A172 (cell line): Measurements from ENCODE around the gene FAM163A. TPM values are rescaled to one million over a fixed set of nuclear protein-coding genes. Genes with fewer than 3 reads are reported as not detected.
"Not testable (repeated sequence)": the region's sequence is repeated elsewhere in the genome, so short reads cannot be mapped to it uniquely, and the experiment has no call there.

Experiments used
- DNase-seq: peaks from one replicate; pipeline ENCODE4 v3.0.0-alpha.2; 2015; ENCODE audit warnings: low spot score
- total RNA-seq: library from RNA; depleted of rRNA; stranded (reverse); fragments of >200 nt; shearing (Covaris generic); gene quantifications from 2 replicates; pipeline ENCODE4 v1.2.3, GENCODE V29; 2014; rRNA removed

Gene FAM163A
- total RNA-seq, 1 experiment from 2014 or later, result 0.10 TPM

DNA sequence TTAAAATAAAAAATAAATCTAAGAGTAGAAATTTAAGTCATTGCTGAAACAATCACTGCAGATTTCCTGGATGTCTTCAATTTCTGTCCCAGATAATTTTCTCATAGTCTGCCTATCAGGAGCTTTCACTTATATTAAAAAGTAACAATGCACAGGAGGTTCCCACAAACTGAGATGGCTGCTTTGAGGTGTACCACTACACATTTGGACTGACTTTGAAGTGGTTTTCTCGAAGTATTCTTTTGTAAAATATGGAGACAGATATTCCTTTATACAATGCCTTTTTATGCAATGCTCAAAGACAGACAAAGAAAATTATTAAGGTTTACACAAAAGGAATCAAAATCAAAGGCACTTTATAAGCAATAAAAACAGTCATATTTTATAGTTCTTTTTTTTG lies 110.0 kb downstream of the FAM163A start:
- DNase-seq, result no peak

DNA sequence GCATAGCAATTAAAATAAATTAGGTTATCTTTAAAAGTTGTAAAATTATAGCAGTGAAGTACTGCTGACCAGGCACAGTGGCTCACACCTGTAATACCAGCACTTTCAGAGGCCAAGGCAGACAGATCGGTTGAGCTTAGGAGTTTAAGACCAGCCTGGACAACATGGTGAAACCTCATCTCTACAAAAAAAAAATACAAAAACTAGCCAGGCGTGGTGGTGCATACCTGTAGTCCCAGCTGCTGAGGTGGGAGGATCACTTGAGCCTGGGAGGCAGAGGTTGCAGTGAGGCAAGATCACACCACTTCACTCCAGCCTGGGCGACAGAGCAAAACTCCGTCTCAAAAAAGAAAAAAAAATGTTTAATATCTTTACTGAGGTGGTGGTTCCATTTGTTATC lies 112.7 kb downstream of the FAM163A start:
- DNase-seq, result not testable (repeated sequence)

DNA sequence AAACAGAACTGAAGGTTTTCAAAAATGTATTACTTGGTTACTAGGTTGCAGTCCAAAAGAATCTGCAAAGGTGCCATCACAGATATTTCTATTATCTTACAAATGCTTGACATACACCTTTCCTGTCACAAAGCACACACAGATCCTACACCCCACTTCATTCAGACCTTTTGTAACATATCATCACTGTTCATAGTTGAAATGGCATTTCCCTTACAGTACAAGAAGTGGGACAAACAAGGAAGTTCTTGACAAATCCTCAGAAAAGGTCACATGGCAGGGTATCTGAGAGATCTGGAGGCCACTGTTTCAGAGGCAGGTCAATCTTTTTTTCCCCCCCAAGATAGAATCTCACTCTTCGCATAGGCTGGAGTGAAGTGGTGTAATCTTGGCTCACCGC lies 113.2 kb downstream of the FAM163A start:
- DNase-seq, result no peak

DNA sequence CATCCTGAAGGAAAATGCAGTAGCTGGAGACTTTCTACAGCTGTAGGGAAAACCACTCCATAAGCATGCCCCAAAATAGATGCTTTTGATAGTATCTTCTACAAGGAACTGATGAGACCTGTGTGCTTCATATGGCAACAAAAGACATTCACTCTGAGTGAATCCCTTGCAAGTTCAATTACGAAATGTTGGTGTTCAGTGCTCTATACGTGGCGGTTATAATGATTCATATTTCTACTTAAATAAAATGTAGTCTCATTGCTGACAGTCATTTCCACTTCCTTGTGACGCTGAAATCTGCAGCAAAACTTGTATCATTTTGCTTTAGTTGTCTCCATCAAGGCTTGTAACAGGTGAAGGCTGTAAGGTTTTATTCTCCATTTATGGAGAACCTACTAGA lies 113.9 kb downstream of the FAM163A start:
- no peak for DNase-seq

DNA sequence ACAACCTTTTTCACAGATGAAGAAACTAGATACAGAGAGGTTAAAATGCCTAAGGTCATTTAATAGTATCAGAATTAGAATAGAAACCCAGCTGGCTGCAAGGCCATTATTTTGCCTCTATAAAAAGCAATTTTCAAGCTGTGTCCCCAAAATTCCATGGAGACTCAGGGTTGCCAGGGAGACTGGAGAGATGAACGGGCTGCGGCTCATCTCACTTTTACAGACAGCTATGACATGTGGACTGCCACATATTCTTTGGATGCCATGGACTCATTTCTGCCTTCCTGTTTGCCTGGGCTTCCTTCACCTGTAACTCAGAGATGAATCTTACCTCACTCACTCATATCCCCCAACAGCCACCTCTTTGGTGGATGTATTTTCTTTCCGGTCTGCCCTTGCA lies 117.6 kb downstream of the FAM163A start:
- no peak for DNase-seq

DNA sequence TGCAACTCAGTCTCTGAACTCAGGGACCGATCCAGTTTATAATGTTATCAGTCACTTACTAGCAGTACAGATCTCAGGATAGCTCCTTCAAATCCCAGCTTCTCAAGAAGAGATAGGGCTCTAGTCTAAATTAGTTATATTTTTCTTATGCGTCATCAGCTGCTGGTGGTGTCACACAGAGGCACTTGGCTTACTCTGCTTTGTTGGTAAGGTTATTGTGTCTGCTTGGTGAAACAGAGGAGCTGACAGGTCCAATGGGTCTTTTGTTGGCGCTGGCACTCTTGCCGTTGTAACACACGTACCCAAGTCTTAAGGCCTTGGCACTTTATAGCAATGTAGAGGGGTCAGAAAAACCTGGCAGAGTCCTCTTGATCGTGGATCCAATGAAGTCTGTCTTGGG lies 122.3 kb downstream of the FAM163A start:
- no peak for DNase-seq

Other genes with a start within 250 kb of the FAM163A start
- not detected in 2 replicates for gene NPHS2, start 167.3 kb upstream of the FAM163A start, total RNA-seq
- not detected in 2 replicates for gene TDRD5, start 151.5 kb upstream of the FAM163A start, total RNA-seq
- 114 and 143 TPM in 2 replicates for gene TOR1AIP2, start 134.5 kb downstream of the FAM163A start, total RNA-seq
- 53.3 and 57.7 TPM in 2 replicates for gene TOR1AIP1, start 139.0 kb downstream of the FAM163A start, total RNA-seq
- gene CEP350, start 211.5 kb downstream of the FAM163A start, total RNA-seq, result 30.3 and 46.0 TPM in 2 replicates